GM12865 (cell line): ENCODE measurements around the gene FKBP5.
"Not testable (repeated sequence)": the region's sequence is repeated elsewhere in the genome, so short reads cannot be mapped to it uniquely, and the experiment has no call there.

ENCODE experiments used
- DNase-seq: peaks from one replicate; pipeline ENCODE4 v3.0.0; 2010; ENCODE audit warnings: low read depth
- H3K4me3 ChIP-seq: 2 replicates; pipeline ENCODE4 v1.5.1; 2011; ENCODE audit warnings: mild to moderate bottlenecking, low read depth, low read length, control low read depth
- TF ChIP-seq, protein P1 (sequence below): IDR thresholded peaks from 2 replicates; pipeline ENCODE4 v1.5.1; 2011; ENCODE audit warnings: low read length, control low read depth, low read depth, inconsistent platforms; ENCODE audit not compliant: insufficient read depth; ENCODE audit errors: missing control alignments

FKBP5 gene

DNA sequence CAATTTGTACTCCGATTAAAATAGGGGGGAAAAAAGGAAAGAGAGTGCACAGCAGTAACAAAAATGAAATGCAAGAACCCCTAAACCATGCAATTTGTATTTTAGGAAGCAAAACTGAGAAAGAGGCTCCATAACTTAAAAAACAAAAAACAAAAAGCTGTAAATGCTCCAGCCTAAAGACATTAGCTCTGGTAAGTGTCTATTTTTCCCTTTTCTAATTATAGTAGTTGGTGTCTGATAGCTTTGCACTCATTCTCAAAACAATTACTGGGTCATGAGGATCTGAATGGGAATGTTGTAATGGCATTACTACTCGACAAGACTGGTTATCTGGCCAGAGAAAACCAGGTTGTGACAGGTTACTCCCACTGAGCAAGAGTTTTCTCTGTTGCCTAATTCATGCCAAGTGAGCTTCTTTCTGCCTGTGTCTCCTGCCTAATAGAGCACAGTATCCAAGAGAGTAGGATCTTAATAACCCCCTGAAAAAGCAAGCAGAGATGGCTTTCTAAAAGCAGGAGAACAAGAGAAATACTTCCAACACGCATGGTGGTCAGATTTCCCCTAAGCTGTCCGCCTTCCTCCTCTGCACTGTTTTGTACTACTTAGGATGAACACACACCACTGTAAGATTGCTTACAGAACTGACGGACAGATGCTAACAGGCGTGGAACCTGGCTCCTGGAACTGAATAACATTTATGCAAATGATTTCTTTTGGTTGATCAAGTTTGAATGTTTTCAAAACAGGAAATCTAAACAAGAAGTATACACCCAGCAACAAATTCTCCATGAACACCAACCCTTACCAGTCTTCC is 86.4 kb downstream of the FKBP5 start:
- peak; percentile 54 for DNase-seq

GRCh38 chr6:35601331-35602132 is 87.2 kb downstream of the FKBP5 start:
- H3K4me3 ChIP-seq: no peak overlapping the region
- DNase-seq: no peak
- TF ChIP-seq, protein P1, sequence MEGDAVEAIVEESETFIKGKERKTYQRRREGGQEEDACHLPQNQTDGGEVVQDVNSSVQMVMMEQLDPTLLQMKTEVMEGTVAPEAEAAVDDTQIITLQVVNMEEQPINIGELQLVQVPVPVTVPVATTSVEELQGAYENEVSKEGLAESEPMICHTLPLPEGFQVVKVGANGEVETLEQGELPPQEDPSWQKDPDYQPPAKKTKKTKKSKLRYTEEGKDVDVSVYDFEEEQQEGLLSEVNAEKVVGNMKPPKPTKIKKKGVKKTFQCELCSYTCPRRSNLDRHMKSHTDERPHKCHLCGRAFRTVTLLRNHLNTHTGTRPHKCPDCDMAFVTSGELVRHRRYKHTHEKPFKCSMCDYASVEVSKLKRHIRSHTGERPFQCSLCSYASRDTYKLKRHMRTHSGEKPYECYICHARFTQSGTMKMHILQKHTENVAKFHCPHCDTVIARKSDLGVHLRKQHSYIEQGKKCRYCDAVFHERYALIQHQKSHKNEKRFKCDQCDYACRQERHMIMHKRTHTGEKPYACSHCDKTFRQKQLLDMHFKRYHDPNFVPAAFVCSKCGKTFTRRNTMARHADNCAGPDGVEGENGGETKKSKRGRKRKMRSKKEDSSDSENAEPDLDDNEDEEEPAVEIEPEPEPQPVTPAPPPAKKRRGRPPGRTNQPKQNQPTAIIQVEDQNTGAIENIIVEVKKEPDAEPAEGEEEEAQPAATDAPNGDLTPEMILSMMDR: no peak

More for the DNA sequence above, 86.4 kb downstream of the FKBP5 start:
- no peak overlapping the region for H3K4me3 ChIP-seq
- TF ChIP-seq, protein P1: no peak

GRCh38 chr6:35600659-35601125 is 88.0 kb downstream of the FKBP5 start:
- H3K4me3 ChIP-seq: no peak overlapping the region
- TF ChIP-seq, protein P1: no peak
- no peak for DNase-seq

GRCh38 chr6:35599761-35600658 is 88.7 kb downstream of the FKBP5 start:
- no peak overlapping the region for H3K4me3 ChIP-seq
- TF ChIP-seq, protein P1: no peak
- DNase-seq: no peak

- not testable (repeated sequence) for H3K4me3 ChIP-seq, DNase-seq
These were observed 90.1 kb downstream of the FKBP5 start for GRCh38 chr6:35598621-35599020.

- no peak for DNase-seq
These were observed 92.0 kb downstream of the FKBP5 start for GRCh38 chr6:35596448-35597442.

More at GRCh38 chr6:35596448-35597442, 92.0 kb downstream of the FKBP5 start:
- TF ChIP-seq, protein P1: no peak
- no peak overlapping the region for H3K4me3 ChIP-seq
